ENCODE measurements around the gene USP36.
A peak's percentile ranks its signal among the peaks of the same experiment; 100 is the strongest.
"Not testable (repeated sequence)": the region's sequence is repeated elsewhere in the genome, so short reads cannot be mapped to it uniquely, and the experiment has no call there.

The USP36 gene

GRCh38 chr17:78780335-78780734 is 60.3 kb downstream of the USP36 start:
- Histone ChIP-seq H3K4me3 (peak overlapping the region; percentile 99), H3K27ac (peak overlapping the region; percentile 70 to 94)
- DNase-seq (ENCODE audit: low spot score): no peak
- no peak for TF ChIP-seq CTCF (IDR thresholded peaks at IDR 0.05)

GRCh38 chr17:78779850-78780249 is 60.8 kb downstream of the USP36 start:
- Histone ChIP-seq H3K27ac (peak overlapping the region; percentile 70 to 94), H3K4me3 (peak overlapping the region; percentile 99)
- TF ChIP-seq CTCF (IDR thresholded peaks at IDR 0.05): no peak
- DNase-seq (ENCODE audit: low spot score): no peak

DNA sequence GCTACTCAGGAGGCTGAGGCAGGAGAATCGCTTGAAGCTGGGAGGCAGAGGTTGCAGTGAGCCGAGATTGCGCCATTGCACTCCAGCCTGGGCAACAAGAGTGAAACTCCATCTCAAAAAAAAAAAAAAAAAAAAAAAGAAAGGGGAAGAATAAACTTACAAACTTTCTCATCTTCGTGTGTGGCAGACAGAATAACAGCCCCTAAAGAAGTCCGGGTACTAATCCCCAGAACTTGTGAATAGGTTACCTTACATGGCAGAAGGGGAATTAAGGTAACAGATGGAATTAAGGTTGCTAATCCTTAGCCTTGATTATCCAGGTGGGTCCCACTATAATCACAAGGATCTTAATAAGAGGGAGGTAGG is 61.3 kb downstream of the USP36 start:
- Histone ChIP-seq H3K27ac (peak overlapping the region; percentile 70 to 94), H3K4me3 (peak overlapping the region; percentile 99)
- DNase-seq (ENCODE audit: low spot score): not testable (repeated sequence)

GRCh38 chr17:78777881-78778280 is 62.7 kb downstream of the USP36 start:
- TF ChIP-seq CTCF (IDR thresholded peaks at IDR 0.05): no peak
- no peak overlapping the region for H3K4me3 ChIP-seq

DNA sequence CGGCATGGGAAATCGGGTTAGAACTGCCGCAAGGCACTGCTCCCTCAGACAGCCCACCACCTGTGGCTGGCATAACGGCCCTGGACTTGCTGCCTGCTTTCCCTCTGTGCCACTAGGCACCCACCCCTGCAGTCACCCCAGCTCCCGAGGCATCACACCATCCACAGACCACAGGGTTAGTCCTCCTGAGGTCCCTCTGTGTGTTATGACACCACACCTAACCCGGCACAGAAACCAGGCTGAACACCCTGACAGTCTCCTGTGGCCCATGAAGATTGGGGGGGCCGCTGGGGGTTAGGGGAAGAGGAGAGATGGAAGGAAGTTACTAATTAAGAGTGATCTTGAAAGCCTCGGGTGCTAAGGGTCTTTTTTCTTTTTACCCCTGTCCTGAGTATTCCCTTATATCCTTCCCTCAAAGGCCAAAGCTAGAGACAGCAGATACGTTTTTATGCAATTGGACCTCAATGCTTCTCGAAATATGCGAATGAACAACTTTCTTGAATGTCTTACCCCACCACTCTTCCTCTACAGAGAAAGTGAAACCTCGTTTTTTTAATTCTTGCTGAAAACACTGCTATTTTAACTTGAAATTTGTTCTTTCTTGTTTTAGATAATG is 65.5 kb downstream of the USP36 start:
- TF ChIP-seq CTCF (IDR thresholded peaks at IDR 0.05): no peak
- no peak for DNase-seq (ENCODE audit: low spot score)
- Histone ChIP-seq H3K4me3 (no peak overlapping the region), H3K27ac (peak overlapping the region in 1 of 2 donors; percentile 47)

More at GRCh38 chr17:78777881-78778280, 62.7 kb downstream of the USP36 start:
- no peak overlapping the region for H3K27ac ChIP-seq
- no peak for DNase-seq (ENCODE audit: low spot score)

GRCh38 chr17:78774453-78774852 is 66.2 kb downstream of the USP36 start:
- TF ChIP-seq CTCF (IDR thresholded peaks at IDR 0.05): no peak
- H3K27ac ChIP-seq: peak overlapping the region in 1 of 2 donors; percentile 47
- DNase-seq (ENCODE audit: low spot score): no peak
- H3K4me3 ChIP-seq: no peak overlapping the region

DNA sequence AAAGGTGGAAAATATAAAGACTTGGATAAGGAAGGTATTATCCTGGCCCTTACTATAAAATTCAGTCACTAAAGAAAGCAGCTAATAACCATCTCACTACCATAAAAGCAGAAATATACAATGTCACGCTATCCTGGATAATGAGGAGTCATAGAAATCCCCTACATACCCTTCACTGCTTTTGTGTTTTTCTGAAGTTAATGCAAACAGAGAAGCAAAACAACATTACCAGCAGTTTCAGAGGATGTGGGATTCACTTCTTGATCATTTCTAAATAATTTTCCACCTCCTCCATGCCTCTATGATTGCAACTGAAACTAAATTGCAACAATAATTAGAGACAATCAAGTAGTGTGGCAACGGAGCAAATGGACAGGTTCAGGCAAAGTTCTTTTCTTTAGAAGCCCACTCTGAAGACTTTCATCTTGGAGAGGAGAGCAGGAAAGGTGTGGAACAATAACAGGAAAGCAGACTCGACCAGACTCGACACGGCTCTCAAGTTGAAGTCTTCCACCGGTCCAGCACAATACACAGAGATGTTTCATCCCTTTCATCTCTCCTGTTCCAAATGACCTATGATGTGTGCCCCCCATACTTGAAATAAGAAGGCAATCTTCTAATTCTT is 68.7 kb downstream of the USP36 start:
- H3K4me3 ChIP-seq: no peak overlapping the region

More for the DNA sequence above, 68.7 kb downstream of the USP36 start:
- TF ChIP-seq CTCF (IDR thresholded peaks at IDR 0.05): no peak
- H3K27ac ChIP-seq: no peak overlapping the region
- DNase-seq (ENCODE audit: low spot score): no peak

Measured in coronary artery (tissue), 2 donors.